Islet precursor cell (in vitro differentiated cells): ENCODE data around the gene RTP1.

ENCODE experiments used
- DNase-seq: peaks from one replicate; pipeline ENCODE4 v3.0.0-alpha.2; 2018

Gene RTP1

GRCh38 chr3:187243933-187244524 lies 46.7 kb downstream of the RTP1 start:
- DNase-seq = no peak

- DNase-seq = no peak
These were observed 50.1 kb downstream of the RTP1 start for GRCh38 chr3:187247398-187247797.
